MM.1S (cell line): ENCODE data around the gene PROX2.

Source experiments
- DNase-seq: peaks from one replicate; pipeline ENCODE4 v3.0.0-alpha.2; 2015
- H2AFZ ChIP-seq: fragments of 300-600 bp; sonication (generic); 2 replicates; pipeline ENCODE4 v1.6.0; 2016; ENCODE audit warnings: antibody characterized with exemption, low read length
- H3F3A ChIP-seq: fragments of 300-600 bp; sonication (generic); 2 replicates; pipeline ENCODE4 v1.6.1; 2016; ENCODE audit warnings: mild to moderate bottlenecking, antibody characterized with exemption, low read length, moderate library complexity, mixed read lengths; ENCODE audit not compliant: insufficient read depth
- H3K27ac ChIP-seq: fragments of 300-600 bp; sonication (generic); 2 replicates; pipeline ENCODE4 v1.5.1; 2016; ENCODE audit warnings: mild to moderate bottlenecking, low read length
- H3K27me3 ChIP-seq: fragments of 300-600 bp; sonication (generic); replicated peaks from 2 replicates; pipeline ENCODE4 v1.6.0; 2016; ENCODE audit warnings: low read length; ENCODE audit not compliant: insufficient read depth
- H3K36me3 ChIP-seq: fragments of 300-600 bp; sonication (generic); replicated peaks from 2 replicates; pipeline ENCODE4 v1.6.1; 2016; ENCODE audit warnings: mild to moderate bottlenecking, low read length, mixed read lengths; ENCODE audit not compliant: insufficient read depth
- H3K4me1 ChIP-seq: fragments of 300-600 bp; sonication (generic); 2 replicates; pipeline ENCODE4 v1.6.1; 2016; ENCODE audit warnings: low read length, mixed read lengths
- H3K4me2 ChIP-seq: fragments of 300-600 bp; sonication (generic); 2 replicates; pipeline ENCODE4 v1.6.0; 2016; ENCODE audit warnings: low read depth, low read length
- H3K4me3 ChIP-seq: fragments of 300-600 bp; sonication (generic); 2 replicates; pipeline ENCODE4 v1.5.1; 2016; ENCODE audit warnings: low read length, mixed read lengths
- H3K79me2 ChIP-seq: fragments of 300-600 bp; sonication (generic); 2 replicates; pipeline ENCODE4 v1.6.1; 2016; ENCODE audit warnings: mixed run types, low read length, mixed read lengths
- H3K9ac ChIP-seq: fragments of 300-600 bp; sonication (generic); 2 replicates; pipeline ENCODE4 v1.6.1; 2016; ENCODE audit warnings: low read length, mixed read lengths
- H3K9me2 ChIP-seq: fragments of 300-600 bp; sonication (generic); replicated peaks from 2 replicates; pipeline ENCODE4 v1.6.1; 2016; ENCODE audit warnings: mild to moderate bottlenecking, low read length, mixed read lengths; ENCODE audit not compliant: insufficient read depth
- H3K9me3 ChIP-seq: fragments of 300-600 bp; sonication (generic); replicated peaks from 2 replicates; pipeline ENCODE4 v1.6.1; 2016; ENCODE audit warnings: mild to moderate bottlenecking, low read length, mixed read lengths; ENCODE audit not compliant: insufficient read depth
- H4K20me1 ChIP-seq: fragments of 300-600 bp; sonication (generic); 2 replicates; pipeline ENCODE4 v1.6.1; 2016; ENCODE audit warnings: mild to moderate bottlenecking, low read length, moderate library complexity, mixed read lengths; ENCODE audit not compliant: insufficient read depth
- EZH2 ChIP-seq: fragments of 300-600 bp; sonication (generic); optimal IDR thresholded peaks from 2 replicates; pipeline ENCODE3; 2017; ENCODE audit warnings: low read depth, mild to moderate bottlenecking, antibody characterized with exemption, low read length, mixed read lengths
- EZH2phosphoT487 ChIP-seq: fragments of 300-600 bp; sonication (generic); IDR thresholded peaks from 2 replicates; pipeline ENCODE4 v1.6.1; 2018; ENCODE audit warnings: antibody characterized with exemption, low read length
- TF ChIP-seq, protein P1 (sequence below): fragments of 300-600 bp; sonication (generic); IDR thresholded peaks from 2 replicates; pipeline ENCODE4 v1.5.1; 2016; ENCODE audit warnings: antibody characterized with exemption, low read length, mixed read lengths

Gene PROX2

GRCh38 chr14:74860899-74861733, 14.8 kb downstream of the PROX2 start:
- H3F3A ChIP-seq, result no peaks in the 10 kb centered on the region
- H3K4me1 ChIP-seq, result no peaks in the 10 kb centered on the region
- TF ChIP-seq EZH2phosphoT487 (no peak), EZH2 (no peak)
- TF ChIP-seq, protein P1, sequence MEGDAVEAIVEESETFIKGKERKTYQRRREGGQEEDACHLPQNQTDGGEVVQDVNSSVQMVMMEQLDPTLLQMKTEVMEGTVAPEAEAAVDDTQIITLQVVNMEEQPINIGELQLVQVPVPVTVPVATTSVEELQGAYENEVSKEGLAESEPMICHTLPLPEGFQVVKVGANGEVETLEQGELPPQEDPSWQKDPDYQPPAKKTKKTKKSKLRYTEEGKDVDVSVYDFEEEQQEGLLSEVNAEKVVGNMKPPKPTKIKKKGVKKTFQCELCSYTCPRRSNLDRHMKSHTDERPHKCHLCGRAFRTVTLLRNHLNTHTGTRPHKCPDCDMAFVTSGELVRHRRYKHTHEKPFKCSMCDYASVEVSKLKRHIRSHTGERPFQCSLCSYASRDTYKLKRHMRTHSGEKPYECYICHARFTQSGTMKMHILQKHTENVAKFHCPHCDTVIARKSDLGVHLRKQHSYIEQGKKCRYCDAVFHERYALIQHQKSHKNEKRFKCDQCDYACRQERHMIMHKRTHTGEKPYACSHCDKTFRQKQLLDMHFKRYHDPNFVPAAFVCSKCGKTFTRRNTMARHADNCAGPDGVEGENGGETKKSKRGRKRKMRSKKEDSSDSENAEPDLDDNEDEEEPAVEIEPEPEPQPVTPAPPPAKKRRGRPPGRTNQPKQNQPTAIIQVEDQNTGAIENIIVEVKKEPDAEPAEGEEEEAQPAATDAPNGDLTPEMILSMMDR, result peak; percentile 66
- no peaks in the 10 kb centered on the region for H3K79me2 ChIP-seq
- H3K27ac ChIP-seq, result no peak overlapping the region
- no peaks in the 10 kb centered on the region for H3K9me2 ChIP-seq
- H3K27me3 ChIP-seq, result no peaks in the 10 kb centered on the region
- H3K9me3 ChIP-seq, result no peaks in the 10 kb centered on the region
- H3K9ac ChIP-seq, result no peak overlapping the region
- H3K4me2 ChIP-seq, result no peak overlapping the region
- no peaks in the 10 kb centered on the region for H4K20me1 ChIP-seq
- no peaks in the 10 kb centered on the region for H3K36me3 ChIP-seq
- no peak overlapping the region for H3K4me3 ChIP-seq
- no peak overlapping the region for H2AFZ ChIP-seq
- peak; percentile 73 for DNase-seq

GRCh38 chr14:74859757-74860552, 16.0 kb downstream of the PROX2 start:
- Histone ChIP-seq H3K79me2 (no peaks in the 10 kb centered on the region), H3K4me3 (no peak overlapping the region), H3F3A (no peaks in the 10 kb centered on the region), H3K9ac (no peak overlapping the region), H3K27ac (no peak overlapping the region), H3K9me3 (no peaks in the 10 kb centered on the region), H3K4me2 (no peak overlapping the region), H3K27me3 (no peaks in the 10 kb centered on the region), H2AFZ (no peak overlapping the region), H4K20me1 (no peaks in the 10 kb centered on the region), H3K4me1 (no peaks in the 10 kb centered on the region), H3K9me2 (no peaks in the 10 kb centered on the region), H3K36me3 (no peaks in the 10 kb centered on the region)
- no peak for DNase-seq
- TF ChIP-seq EZH2 (no peak), EZH2phosphoT487 (no peak)
- TF ChIP-seq, protein P1, result no peak

- H2AFZ ChIP-seq, result no peak overlapping the region
- no peak for TF ChIP-seq EZH2phosphoT487
- TF ChIP-seq EZH2, result no peak
- TF ChIP-seq, protein P1, result no peak
- no peak overlapping the region for H3K4me3 ChIP-seq
- no peaks in the 10 kb centered on the region for H3K79me2 ChIP-seq
- no peaks in the 10 kb centered on the region for H3K9me2 ChIP-seq
- no peaks in the 10 kb centered on the region for H3K36me3 ChIP-seq
- no peaks in the 10 kb centered on the region for H3K27me3 ChIP-seq
- no peak overlapping the region for H3K9ac ChIP-seq
- H3K4me2 ChIP-seq, result no peak overlapping the region
- no peak overlapping the region for H3K27ac ChIP-seq
- H4K20me1 ChIP-seq, result no peaks in the 10 kb centered on the region
- DNase-seq, result no peak
- no peaks in the 10 kb centered on the region for H3K4me1 ChIP-seq
- no peaks in the 10 kb centered on the region for H3K9me3 ChIP-seq
- H3F3A ChIP-seq, result no peaks in the 10 kb centered on the region
Measured at GRCh38 chr14:74858022-74858421, 17.9 kb downstream of the PROX2 start.
